HEK293 (cell line): Measurements from ENCODE around the gene LMO3.

Source experiments
- CTCF ChIP-seq: fragments of 450-650 bp; formaldehyde crosslinking; IDR thresholded peaks from 2 replicates; pipeline ENCODE4 v1.5.1; 2016; ENCODE audit warnings: missing biosample characterization, missing genetic modification characterization
- PRDM10 ChIP-seq: fragments of 450-650 bp; formaldehyde crosslinking; IDR thresholded peaks from 2 replicates; pipeline ENCODE4 v1.5.1; 2016; ENCODE audit warnings: missing biosample characterization, missing genetic modification characterization
- ZBTB20 ChIP-seq: fragments of 450-650 bp; formaldehyde crosslinking; IDR thresholded peaks from 2 replicates; pipeline ENCODE4 v1.5.1; 2016; ENCODE audit warnings: missing biosample characterization, missing genetic modification characterization

- TF ChIP-seq ZBTB20 (tag by site-specific recombination) (no peak), CTCF (no peak), PRDM10 (tag by site-specific recombination) (no peak)
These were observed 53.7 kb downstream of the LMO3 start for GRCh38 chr12:16552301-16552700.
